GM12878 (cell line): ENCODE data around the gene RPS16. TPM values are rescaled to one million over a fixed set of nuclear protein-coding genes. Genes with fewer than 3 reads are reported as not detected.

Experiments used
- ATAC-seq: fragments of 200-7000 bp; cut with Tn5 transposase; 3 replicates; pipeline ENCODE4 v1.9.1; 2020; ENCODE audit warnings: mild to moderate bottlenecking, moderate library complexity
- BruUV-seq: library from RNA; stranded (reverse); fragments of 400-500 nt; replicated peaks from 2 replicates; lab custom pipeline; 2021; lab: Mats Ljungman, UMichigan
- CTCF ChIA-PET: fragments of 300-600 bp; sonication (Branson Sonifier 250); formaldehyde crosslinking; extraction: SDS; loops from one replicate; lab custom pipeline; 2021; ENCODE audit warnings: inconsistent platforms; lab: Yijun Ruan, JAX
- POLR2A ChIA-PET: fragments of 350-600 bp; formaldehyde crosslinking; extraction: SDS; loops from one replicate; lab custom pipeline; 2021; ENCODE audit warnings: inconsistent platforms; lab: Charles Lee
- RAD21 ChIA-PET: fragments of 300-600 bp; sonication (Branson Sonifier 250); formaldehyde crosslinking; loops from one replicate; lab custom pipeline; 2023; ENCODE audit warnings: antibody characterized with exemption; ENCODE audit not compliant: unreplicated experiment; lab: Charles Lee
- SMC1A ChIA-PET: fragments of 300-600 bp; sonication (Branson Sonifier 250); formaldehyde crosslinking; loops from one replicate; lab custom pipeline; 2023; ENCODE audit not compliant: unreplicated experiment, uncharacterized antibody; lab: Charles Lee
- DNase-seq: peaks from one replicate; pipeline ENCODE4 v3.0.0-alpha.2; 2011; ENCODE audit warnings: low read depth, low spot score
- FAIRE-seq: peaks from 3 replicates; lab custom pipeline; 2011; peaks lifted over from hg19 to GRCh38; lab: Jason Lieb, UNC
- H2AFZ ChIP-seq: 2 replicates; pipeline ENCODE4 v1.6.0; 2011; ENCODE audit warnings: low read depth, low read length, control low read depth; ENCODE audit not compliant: control insufficient read depth
- H3K27ac ChIP-seq: 2 replicates; pipeline ENCODE4 v1.5.1; 2011; ENCODE audit warnings: control low read depth; ENCODE audit not compliant: control insufficient read depth, insufficient read depth
- H3K27me3 ChIP-seq, 2 experiments: replicated peaks in 1 of 2; 2 replicates each; pipeline versions ENCODE4 v1.6.0 to v1.6.1; 2011; ENCODE audit warnings: low read length in 1 of 2; ENCODE audit not compliant: control insufficient read depth in 2 of 2, insufficient read depth in 2 of 2
- H3K36me3 ChIP-seq, 2 experiments: 2 replicates each; pipeline ENCODE4 v1.5.1; 2011; ENCODE audit warnings: low read length in 1 of 2; ENCODE audit not compliant: control insufficient read depth in 2 of 2, insufficient read depth in 2 of 2
- H3K4me1 ChIP-seq: 2 replicates; pipeline ENCODE4 v1.6.1; 2011; ENCODE audit warnings: mild to moderate bottlenecking, low read length, moderate library complexity, mixed read lengths; ENCODE audit not compliant: control insufficient read depth, insufficient read depth
- H3K4me2 ChIP-seq: 2 replicates; pipeline ENCODE4 v1.6.0; 2011; ENCODE audit warnings: control low read depth; ENCODE audit not compliant: control insufficient read depth, insufficient read depth
- H3K4me3 ChIP-seq: fragments of 200-600 bp; sonication (generic); 2 replicates; pipeline ENCODE4 v1.5.1; 2016
- H3K79me2 ChIP-seq: 2 replicates; pipeline ENCODE4 v1.6.0; 2011; ENCODE audit warnings: low read length; ENCODE audit not compliant: control insufficient read depth, insufficient read depth
- H3K9ac ChIP-seq: 2 replicates; pipeline ENCODE4 v1.8.0; 2011; ENCODE audit warnings: low read length, control low read depth, mixed read lengths; ENCODE audit not compliant: control insufficient read depth, insufficient read depth
- H3K9me3 ChIP-seq: replicated peaks from 3 replicates; pipeline ENCODE4 v1.5.1; 2011; ENCODE audit warnings: mild to moderate bottlenecking, low read length; ENCODE audit not compliant: control insufficient read depth, insufficient read depth
- H4K20me1 ChIP-seq: 2 replicates; pipeline ENCODE4 v1.6.0; 2011; ENCODE audit not compliant: control insufficient read depth, insufficient read depth
- BHLHE40 ChIP-seq, 2 experiments: fragments of 450-650 bp in 1 of 2; IDR thresholded peaks; 2 replicates each; pipeline ENCODE4 v1.6.1; 2011 to 2017; ENCODE audit warnings: low read depth in 2 of 2, borderline replicate concordance in 1 of 2, improper control_type of control experiment in 1 of 2, low read length in 1 of 2, mild to moderate bottlenecking in 1 of 2
- EGR1 ChIP-seq, 2 experiments: IDR thresholded peaks; 1 replicate in 1 of 2; 2 replicates in 1 of 2; pipeline ENCODE4 v1.6.1; 2011 to 2012; ENCODE audit warnings: low read depth in 2 of 2, low read length in 2 of 2, borderline replicate concordance in 1 of 2, mild to moderate bottlenecking in 1 of 2, moderate library complexity in 1 of 2
- ESRRA ChIP-seq: IDR thresholded peaks from 2 replicates; pipeline ENCODE4 v1.6.1; 2012; ENCODE audit warnings: mild to moderate bottlenecking, low read length, improper control_type of control experiment
- IKZF2 ChIP-seq, 2 experiments: fragments of 450-650 bp; IDR thresholded peaks; 2 replicates each; pipeline ENCODE4 v1.6.1; 2017; ENCODE audit warnings: mild to moderate bottlenecking in 2 of 2, moderate library complexity in 2 of 2
- JUND ChIP-seq: IDR thresholded peaks from 2 replicates; pipeline ENCODE4 v1.6.1; 2012; ENCODE audit warnings: low read depth, mild to moderate bottlenecking, low read length, improper control_type of control experiment, moderate library complexity
- MEF2B ChIP-seq: fragments of 450-650 bp; IDR thresholded peaks from 2 replicates; pipeline ENCODE4 v1.6.1; 2018; ENCODE audit warnings: mild to moderate bottlenecking, moderate library complexity; ENCODE audit not compliant: partially characterized antibody, poor library complexity, severe bottlenecking
- NBN ChIP-seq: fragments of 450-650 bp; IDR thresholded peaks from 2 replicates; pipeline ENCODE4 v1.6.1; 2016
- NFYA ChIP-seq: IDR thresholded peaks from 2 replicates; pipeline ENCODE4 v1.6.1; 2011; ENCODE audit warnings: low read depth, mild to moderate bottlenecking, low read length, improper control_type of control experiment, borderline replicate concordance
- NR2C2 ChIP-seq: IDR thresholded peaks from 2 replicates; pipeline ENCODE4 v1.6.1; 2011; ENCODE audit warnings: borderline replicate concordance, low read depth; ENCODE audit not compliant: control insufficient read depth, insufficient read length
- POLR2A ChIP-seq: IDR thresholded peaks from 2 replicates; pipeline ENCODE4 v1.6.1; 2011; ENCODE audit warnings: low read depth, mild to moderate bottlenecking, low read length
- POLR2AphosphoS2 ChIP-seq: IDR thresholded peaks from 2 replicates; pipeline ENCODE4 v1.6.1; 2011; ENCODE audit warnings: low read depth, mild to moderate bottlenecking, low read length, improper control_type of control experiment, moderate library complexity
- SMC3 ChIP-seq: IDR thresholded peaks from 2 replicates; pipeline ENCODE4 v1.6.1; 2011; ENCODE audit warnings: low read length, improper control_type of control experiment, borderline replicate concordance
- SREBF2 ChIP-seq: IDR thresholded peaks from 2 replicates; pipeline ENCODE4 v1.6.1; 2012; ENCODE audit warnings: mild to moderate bottlenecking, low read length
- SUZ12 ChIP-seq: fragments of 200-600 bp; sonication (generic); IDR thresholded peaks from one replicate; pipeline ENCODE4 v1.6.1; 2018; ENCODE audit warnings: antibody characterized with exemption, mild to moderate bottlenecking; ENCODE audit not compliant: unreplicated experiment
- TCF7 ChIP-seq: IDR thresholded peaks from 2 replicates; pipeline ENCODE4 v1.6.1; 2014; ENCODE audit warnings: antibody characterized with exemption, borderline replicate concordance
- ZNF207 ChIP-seq: fragments of 450-650 bp; IDR thresholded peaks from 2 replicates; pipeline ENCODE4 v1.6.1; 2014; ENCODE audit warnings: antibody characterized with exemption, mild to moderate bottlenecking, borderline replicate concordance
- ZNF24 ChIP-seq: fragments of 450-650 bp; IDR thresholded peaks from 2 replicates; pipeline ENCODE4 v1.6.1; 2017; ENCODE audit warnings: antibody characterized with exemption, mild to moderate bottlenecking
- ZZZ3 ChIP-seq: IDR thresholded peaks from 2 replicates; pipeline ENCODE4 v1.6.1; 2011; ENCODE audit warnings: low read depth; ENCODE audit not compliant: control insufficient read depth, insufficient read length
- WGBS: methylation state at CpG from one replicate; pipeline ENCODE4 v1.1.6; 2016; ENCODE audit warnings: low lambda C conversion rate; ENCODE audit not compliant: insufficient replicate concordance, insufficient coverage; ENCODE audit errors: missing lambda C conversion rate; 5-methylcytosine and 5-hydroxymethylcytosine counted together
- in situ Hi-C: fragments of 300-500 bp; cut with MboI; formaldehyde crosslinking; loops from 9 replicates; pipeline ENCODE4 v1.14.3; 2018; ENCODE audit warnings: mixed read lengths
- intact Hi-C: fragments of 100-400 bp; cut with micrococcal nuclease; formaldehyde crosslinking; loops from one replicate; pipeline ENCODE4 v1.14.2; 2022; ENCODE audit not compliant: unreplicated experiment
- polyA plus RNA-seq, 11 experiments: library from polyadenylated mRNA; depleted of rRNA in 4 of 11; unstranded in 6 of 11; stranded (reverse) in 5 of 11; fragments of >200 nt; fragmentation: Nextera tagmentation in 4 of 11; fragmentation: Illumina TruSeq in 1 of 11; extraction: Ambion mirVana in 4 of 11; extraction: Trizol in 1 of 11; gene quantifications; 1 replicate in 1 of 11; 2 replicates in 10 of 11; pipeline versions ENCODE4 v1.2.1 to v1.2.3, GENCODE V29; 2011 to 2016; ENCODE audit warnings: inconsistent platforms in 2 of 11, missing spikeins in 2 of 11, low read depth in 1 of 11
- total RNA-seq, 4 experiments: library from RNA; depleted of rRNA in 3 of 4; stranded (reverse); fragments of >200 nt in 3 of 4; fragmentation: Illumina TruSeq in 1 of 4; extraction: Trizol in 1 of 4; gene quantifications; 2 replicates each; pipeline versions ENCODE4 v1.2.1 to v1.2.3, GENCODE V29; 2013 to 2021
- TF ChIP-seq, protein P1 (sequence below): IDR thresholded peaks from 2 replicates; pipeline ENCODE4 v1.6.1; 2011; ENCODE audit warnings: borderline replicate concordance, low read depth, mild to moderate bottlenecking, moderate library complexity, mixed read lengths, low read length; ENCODE audit not compliant: insufficient read depth; ENCODE audit errors: extremely low read length
- TF ChIP-seq, protein P2 (sequence below): fragments of 450-650 bp; IDR thresholded peaks from 2 replicates; pipeline ENCODE4 v1.6.1; 2016; ENCODE audit warnings: mild to moderate bottlenecking

Gene RPS16
- total and polyA plus RNA-seq, 10 of the 15 experiments (the other 5 are each of a cell fraction or from before 2014, with no cell fraction given) = 148 to 4,810 (median 2,343) TPM

DNA sequence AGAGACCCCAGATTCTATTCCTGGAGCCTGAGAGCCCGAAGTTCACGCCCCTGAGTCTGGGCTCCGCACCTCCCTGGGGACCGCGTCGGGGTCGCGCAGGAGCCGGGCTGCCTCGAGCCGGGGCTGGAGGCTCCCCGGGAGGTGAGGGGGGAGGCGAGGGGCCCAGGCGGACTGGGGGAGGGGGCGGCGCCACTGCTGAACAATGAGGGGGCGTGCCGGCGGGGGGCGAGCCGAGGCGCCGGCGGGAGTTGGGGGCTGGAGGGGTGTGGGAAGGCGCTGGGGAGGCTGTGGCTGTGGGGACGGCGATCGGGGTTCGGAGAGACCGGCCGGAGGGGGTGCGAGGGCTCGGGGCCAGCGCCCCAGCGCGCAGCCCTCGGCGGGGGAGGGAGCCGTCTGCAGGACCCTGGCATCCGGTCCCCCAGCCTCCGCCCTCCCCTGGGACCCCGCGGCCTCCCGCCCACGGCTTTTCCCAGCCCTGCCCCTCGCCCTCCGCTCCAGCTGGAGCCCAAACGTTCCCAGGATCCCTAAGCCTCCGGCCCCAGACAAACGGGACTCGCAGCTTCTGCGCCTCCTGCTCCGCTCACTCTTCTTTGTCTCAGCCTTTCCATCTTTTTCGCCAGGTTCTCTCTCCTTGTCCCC is 22.4 kb downstream of the RPS16 start (continued):
- TF ChIP-seq ZZZ3 = no peak
- TF ChIP-seq EGR1 (IDR thresholded peaks at IDR 0.05; ENCODE audit: borderline replicate concordance in 1 of 2, low read depth in 2 of 2, low read length in 2 of 2) = peak in 1 of 2 experiments; percentile 83; a peak in 2 of 3 replicates
- TF ChIP-seq POLR2A = peak; percentile 43; the same call in 1 of the 2 replicates
- TF ChIP-seq BHLHE40 (IDR thresholded peaks at IDR 0.05; ENCODE audit: borderline replicate concordance in 1 of 2, low read depth in 2 of 2, low read length in 1 of 2) = no peak; a peak in 1 of 4 replicates
- TF ChIP-seq SMC3 = no peak
- TF ChIP-seq, protein P1, sequence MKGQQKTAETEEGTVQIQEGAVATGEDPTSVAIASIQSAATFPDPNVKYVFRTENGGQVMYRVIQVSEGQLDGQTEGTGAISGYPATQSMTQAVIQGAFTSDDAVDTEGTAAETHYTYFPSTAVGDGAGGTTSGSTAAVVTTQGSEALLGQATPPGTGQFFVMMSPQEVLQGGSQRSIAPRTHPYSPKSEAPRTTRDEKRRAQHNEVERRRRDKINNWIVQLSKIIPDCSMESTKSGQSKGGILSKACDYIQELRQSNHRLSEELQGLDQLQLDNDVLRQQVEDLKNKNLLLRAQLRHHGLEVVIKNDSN = no peak
- peak; percentile 44 to 52; a peak in 3 of 4 replicates for TF ChIP-seq IKZF2 (IDR thresholded peaks at IDR 0.05)

DNA sequence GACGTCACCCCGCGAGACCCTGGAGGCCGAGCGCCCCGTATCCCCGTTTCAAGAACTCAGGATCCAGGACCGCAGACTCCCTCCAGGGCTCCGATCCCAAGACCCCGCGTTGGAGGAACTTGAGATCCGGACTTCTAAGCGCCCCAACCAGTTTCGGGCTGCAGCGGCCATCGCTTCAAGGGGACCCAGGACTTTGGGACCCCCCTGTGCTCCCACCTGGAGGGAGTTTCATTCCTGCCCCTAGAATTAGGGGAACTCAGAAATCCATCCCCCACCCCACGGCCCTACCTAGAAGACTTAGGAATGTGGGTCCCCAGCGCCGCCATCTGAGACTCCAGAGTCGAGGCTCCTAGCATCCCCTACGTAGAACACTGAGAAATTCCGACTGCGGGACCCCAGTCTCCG is 22.9 kb downstream of the RPS16 start:
- FAIRE-seq = no peak
- Histone ChIP-seq H3K4me3 (peak overlapping the region; percentile 98), H3K27ac (peak overlapping the region; percentile 93), H3K4me1 (peaks cover 15% of the 10 kb centered on the region), H4K20me1 (no peaks in the 10 kb centered on the region), H3K79me2 (peaks cover 51% of the 10 kb centered on the region), H3K9me3 (no peaks in the 10 kb centered on the region), H3K4me2 (peak overlapping the region; percentile 73), H3K9ac (peak overlapping the region; percentile 99), H2AFZ (peak overlapping the region; percentile 59), H3K36me3 (peaks cover 2 to 7% of the 10 kb centered on the region in 2 experiments; a peak in 2 of 4 replicates), H3K27me3 (no peaks in the 10 kb centered on the region)
- ChIA-PET SMC1A (interaction anchor here (0.6 to 2.3 kb wide), 3 partner anchors 14 to 355 kb away, joined by 3 to 146 read pairs (median 3); partner anchors contain the start of gene SAMD4B), POLR2A (interaction anchor here (0.6 to 2.3 kb wide), 5 partner anchors 8 to 66 kb away, joined by 3 to 40 read pairs (median 5); partner anchors contain the start of genes MED29 and PAF1), CTCF (interaction anchor here (0.7 to 2.3 kb wide), 8 partner anchors 9 to 121 kb away, joined by 3 to 218 read pairs (median 6); partner anchors contain the start of genes DLL3, EID2B, MED29 and PAF1), RAD21 (interaction anchor here (1.0 to 2.3 kb wide), 5 partner anchors 11 to 120 kb away, joined by 3 to 159 read pairs (median 12); partner anchors contain the start of genes EID2B, MED29, PAF1 and RPS16)
- DNase-seq = no peak
- 1% methylated on average over 20 of the region's 24 CpGs for WGBS
- intact Hi-C loops = loop anchor here (1.0 to 10.0 kb wide), 9 partner anchors 12 to 381 kb away; partner anchors contain the start of genes EID2B, FBXO27, PAK4 and SAMD4B
- in situ Hi-C loops = loop anchor here (5.0 kb wide), 1 partner anchor 291 kb away; no protein-coding TSS in a partner anchor
- no peak for ATAC-seq
- BruUV-seq = no TSS peak
- TF ChIP-seq NR2C2 = no peak
- TF ChIP-seq, protein P2, sequence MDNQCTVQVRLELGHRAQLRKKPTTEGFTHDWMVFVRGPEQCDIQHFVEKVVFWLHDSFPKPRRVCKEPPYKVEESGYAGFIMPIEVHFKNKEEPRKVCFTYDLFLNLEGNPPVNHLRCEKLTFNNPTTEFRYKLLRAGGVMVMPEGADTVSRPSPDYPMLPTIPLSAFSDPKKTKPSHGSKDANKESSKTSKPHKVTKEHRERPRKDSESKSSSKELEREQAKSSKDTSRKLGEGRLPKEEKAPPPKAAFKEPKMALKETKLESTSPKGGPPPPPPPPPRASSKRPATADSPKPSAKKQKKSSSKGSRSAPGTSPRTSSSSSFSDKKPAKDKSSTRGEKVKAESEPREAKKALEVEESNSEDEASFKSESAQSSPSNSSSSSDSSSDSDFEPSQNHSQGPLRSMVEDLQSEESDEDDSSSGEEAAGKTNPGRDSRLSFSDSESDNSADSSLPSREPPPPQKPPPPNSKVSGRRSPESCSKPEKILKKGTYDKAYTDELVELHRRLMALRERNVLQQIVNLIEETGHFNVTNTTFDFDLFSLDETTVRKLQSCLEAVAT = peak; percentile 61; the same call in 1 of the 2 replicates
- TF ChIP-seq SUZ12 = no peak
- TF ChIP-seq NFYA = no peak
- no peak for TF ChIP-seq TCF7
- no peak for TF ChIP-seq ESRRA
- no peak for TF ChIP-seq ZNF207
- TF ChIP-seq NBN = peak; percentile 10; the same call in 1 of the 2 replicates
- TF ChIP-seq POLR2AphosphoS2 = 0 out of 2 replicates have a peak, but pooled peaks have one; percentile 1
- no peak for TF ChIP-seq JUND
- no peak for TF ChIP-seq MEF2B
- no peak for TF ChIP-seq ZNF24
- TF ChIP-seq SREBF2 = no peak
